Mesothelial cell of epicardium (in vitro differentiated cells): ENCODE data around the gene ATP8B1. TPM values are rescaled to one million over a fixed set of nuclear protein-coding genes. Genes with fewer than 3 reads are reported as not detected.

Experiments
- DNase-seq, 2 experiments: peaks; one replicate each; pipeline ENCODE4 v3.0.0; 2021; ENCODE audit warnings: low spot score in 2 of 2; ENCODE audit not compliant: unreplicated experiment in 2 of 2
- H3K27ac Mint-ChIP-seq: 2 replicates; pipeline ENCODE4 v1.8.0; 2021; ENCODE audit warnings: mixed read lengths
- H3K27me3 Mint-ChIP-seq: 2 replicates; pipeline ENCODE4 v1.8.0; 2021; ENCODE audit warnings: low read depth, mixed read lengths
- H3K36me3 Mint-ChIP-seq: 2 replicates; pipeline ENCODE4 v1.8.0; 2021; ENCODE audit warnings: mixed read lengths
- H3K4me1 Mint-ChIP-seq: 2 replicates; pipeline ENCODE4 v1.8.0; 2021; ENCODE audit warnings: mixed read lengths
- H3K4me3 Mint-ChIP-seq: 2 replicates; pipeline ENCODE4 v1.8.0; 2021; ENCODE audit warnings: mild to moderate bottlenecking, moderate library complexity, mixed read lengths
- H3K9me3 Mint-ChIP-seq: 2 replicates; pipeline ENCODE4 v1.8.0; 2021; ENCODE audit warnings: mixed read lengths
- total RNA-seq: library from RNA; stranded (reverse); gene quantifications from 3 replicates; pipeline ENCODE4 v1.2.1, GENCODE V29; 2021
- TF ChIP-seq, protein P1 (sequence below): fragments of 200-600 bp; sonication (generic); IDR thresholded peaks from one replicate; pipeline ENCODE4 v1.5.0; 2021; ENCODE audit warnings: antibody characterized with exemption; ENCODE audit not compliant: unreplicated experiment

Gene ATP8B1
- total RNA-seq, 1 donor from 2014 or later, result 14.1 TPM

DNA sequence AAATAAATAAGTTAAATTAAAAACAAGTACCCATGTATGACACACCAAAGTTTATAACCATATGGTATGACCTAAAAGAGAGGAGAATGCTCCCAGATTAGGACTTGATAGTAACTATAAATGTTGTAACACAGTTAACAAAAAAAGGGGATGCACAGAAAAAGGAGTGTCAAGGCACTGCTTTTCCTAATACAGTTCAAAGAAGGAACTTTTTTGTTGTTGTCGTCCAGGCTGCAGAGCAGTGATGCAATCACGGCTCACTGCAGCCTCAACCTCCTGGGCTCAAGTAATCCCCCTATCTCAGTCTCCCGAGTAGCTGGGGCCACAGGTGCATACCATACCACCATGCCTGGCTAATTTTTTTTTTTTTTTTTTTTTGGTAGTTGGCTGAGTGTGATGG is 184.2 kb downstream of the ATP8B1 start:
- Mint-ChIP-seq H3K27me3 (no peaks in the 10 kb centered on the region), H3K27ac (no peak overlapping the region), H3K36me3 (peaks cover 15% of the 10 kb centered on the region), H3K4me1 (peaks cover 13% of the 10 kb centered on the region), H3K4me3 (no peak overlapping the region), H3K9me3 (no peaks in the 10 kb centered on the region)
- no peak for DNase-seq
- TF ChIP-seq, protein P1, sequence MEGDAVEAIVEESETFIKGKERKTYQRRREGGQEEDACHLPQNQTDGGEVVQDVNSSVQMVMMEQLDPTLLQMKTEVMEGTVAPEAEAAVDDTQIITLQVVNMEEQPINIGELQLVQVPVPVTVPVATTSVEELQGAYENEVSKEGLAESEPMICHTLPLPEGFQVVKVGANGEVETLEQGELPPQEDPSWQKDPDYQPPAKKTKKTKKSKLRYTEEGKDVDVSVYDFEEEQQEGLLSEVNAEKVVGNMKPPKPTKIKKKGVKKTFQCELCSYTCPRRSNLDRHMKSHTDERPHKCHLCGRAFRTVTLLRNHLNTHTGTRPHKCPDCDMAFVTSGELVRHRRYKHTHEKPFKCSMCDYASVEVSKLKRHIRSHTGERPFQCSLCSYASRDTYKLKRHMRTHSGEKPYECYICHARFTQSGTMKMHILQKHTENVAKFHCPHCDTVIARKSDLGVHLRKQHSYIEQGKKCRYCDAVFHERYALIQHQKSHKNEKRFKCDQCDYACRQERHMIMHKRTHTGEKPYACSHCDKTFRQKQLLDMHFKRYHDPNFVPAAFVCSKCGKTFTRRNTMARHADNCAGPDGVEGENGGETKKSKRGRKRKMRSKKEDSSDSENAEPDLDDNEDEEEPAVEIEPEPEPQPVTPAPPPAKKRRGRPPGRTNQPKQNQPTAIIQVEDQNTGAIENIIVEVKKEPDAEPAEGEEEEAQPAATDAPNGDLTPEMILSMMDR, result no peak

DNA sequence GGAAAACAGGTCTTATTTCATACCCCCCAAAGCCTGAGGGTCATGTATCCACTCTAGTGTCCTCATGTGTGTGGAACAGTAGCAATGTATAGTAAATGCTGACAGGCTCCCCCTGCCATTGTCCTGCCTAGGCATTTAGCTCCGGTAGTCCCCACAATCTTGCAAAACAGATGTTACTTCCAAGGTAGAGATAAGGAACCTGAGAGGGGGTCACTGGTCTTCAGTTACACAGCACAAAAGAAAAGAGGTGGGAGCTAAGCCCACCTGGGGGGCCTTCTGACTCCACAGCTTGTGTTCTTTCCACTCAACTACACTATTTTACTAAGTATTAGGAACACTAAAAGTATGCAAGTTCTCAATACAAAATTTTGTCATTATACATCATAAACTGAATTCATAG is 199.2 kb downstream of the ATP8B1 start:
- H3K27ac Mint-ChIP-seq, result no peak overlapping the region

More for the DNA sequence above, 199.2 kb downstream of the ATP8B1 start:
- Mint-ChIP-seq H3K36me3 (peaks cover 35% of the 10 kb centered on the region), H3K27me3 (no peaks in the 10 kb centered on the region), H3K4me1 (no peaks in the 10 kb centered on the region), H3K4me3 (no peak overlapping the region), H3K9me3 (no peaks in the 10 kb centered on the region)
- DNase-seq, result no peak
- TF ChIP-seq, protein P1, result no peak

Other genes starting within 250 kb of the ATP8B1 start
- 28.3 to 31.1 TPM (median 29.4 TPM) in 3 replicates for gene FECH, start 216.6 kb downstream of the ATP8B1 start, total RNA-seq
- 83.1 to 94.3 TPM (median 86.6 TPM) in 3 replicates for gene NARS1, start 181.5 kb downstream of the ATP8B1 start, total RNA-seq
- 134 to 141 TPM (median 135 TPM) in 3 replicates for gene NEDD4L, start 240.9 kb upstream of the ATP8B1 start, total RNA-seq